Measurements from ENCODE around the gene RAB40C. TPM values are rescaled to one million over a fixed set of nuclear protein-coding genes. Genes with fewer than 3 reads are reported as not detected.

Gene RAB40C
- total RNA-seq, 1 experiment from 2014 or later: 26.3 TPM

- DNase-seq: peak; percentile 73
- Histone ChIP-seq H3K27me3 (ENCODE audit: control insufficient read depth, insufficient read depth, low read length) (no peaks in the 10 kb centered on the region), H3K36me3 (replicated peaks; ENCODE audit: control insufficient read depth, insufficient read depth, low read length) (peaks cover 17% of the 10 kb centered on the region), H3K4me3 (ENCODE audit: insufficient read depth, low read depth, low read length) (peak overlapping the region; percentile 96)
These were observed 78.8 kb downstream of the RAB40C start for GRCh38 chr16:668519-669171.

GRCh38 chr16:669666-670065 is 79.8 kb downstream of the RAB40C start:
- H3K36me3 ChIP-seq (replicated peaks; ENCODE audit: control insufficient read depth, insufficient read depth, low read length): peaks cover 17% of the 10 kb centered on the region
- no peak overlapping the region for H3K4me3 ChIP-seq (ENCODE audit: insufficient read depth, low read depth, low read length)
- H3K27me3 ChIP-seq (ENCODE audit: control insufficient read depth, insufficient read depth, low read length): no peaks in the 10 kb centered on the region
- DNase-seq: no peak

GRCh38 chr16:670485-671352 is 80.9 kb downstream of the RAB40C start:
- no peak for DNase-seq
- Histone ChIP-seq H3K27me3 (ENCODE audit: control insufficient read depth, insufficient read depth, low read length) (no peaks in the 10 kb centered on the region), H3K4me3 (ENCODE audit: insufficient read depth, low read depth, low read length) (no peak overlapping the region), H3K36me3 (replicated peaks; ENCODE audit: control insufficient read depth, insufficient read depth, low read length) (peaks cover 17% of the 10 kb centered on the region)

GRCh38 chr16:671353-672131 is 81.7 kb downstream of the RAB40C start:
- Histone ChIP-seq H3K4me3 (ENCODE audit: insufficient read depth, low read depth, low read length) (no peak overlapping the region), H3K36me3 (replicated peaks; ENCODE audit: control insufficient read depth, insufficient read depth, low read length) (peaks cover 17% of the 10 kb centered on the region), H3K27me3 (ENCODE audit: control insufficient read depth, insufficient read depth, low read length) (no peaks in the 10 kb centered on the region)
- DNase-seq: no peak

GRCh38 chr16:672371-672770 is 82.5 kb downstream of the RAB40C start:
- Histone ChIP-seq H3K36me3 (replicated peaks; ENCODE audit: control insufficient read depth, insufficient read depth, low read length) (peaks cover 17% of the 10 kb centered on the region), H3K27me3 (ENCODE audit: control insufficient read depth, insufficient read depth, low read length) (no peaks in the 10 kb centered on the region), H3K4me3 (ENCODE audit: insufficient read depth, low read depth, low read length) (no peak overlapping the region)
- no peak for DNase-seq

- no peak for DNase-seq
- peaks cover 17% of the 10 kb centered on the region for H3K36me3 ChIP-seq (replicated peaks; ENCODE audit: control insufficient read depth, insufficient read depth, low read length)
- H3K4me3 ChIP-seq (ENCODE audit: insufficient read depth, low read depth, low read length): no peak overlapping the region
- H3K27me3 ChIP-seq (ENCODE audit: control insufficient read depth, insufficient read depth, low read length): no peaks in the 10 kb centered on the region
These were observed 83.0 kb downstream of the RAB40C start for GRCh38 chr16:672851-673250.

GRCh38 chr16:673399-673991 is 83.6 kb downstream of the RAB40C start:
- Histone ChIP-seq H3K36me3 (replicated peaks; ENCODE audit: control insufficient read depth, insufficient read depth, low read length) (peaks cover 17% of the 10 kb centered on the region), H3K27me3 (ENCODE audit: control insufficient read depth, insufficient read depth, low read length) (no peaks in the 10 kb centered on the region)

GRCh38 chr16:674214-674881 is 84.5 kb downstream of the RAB40C start:
- DNase-seq: peak; percentile 69
- Histone ChIP-seq H3K4me3 (ENCODE audit: insufficient read depth, low read depth, low read length) (no peak overlapping the region), H3K36me3 (replicated peaks; ENCODE audit: control insufficient read depth, insufficient read depth, low read length) (peaks cover 14% of the 10 kb centered on the region), H3K27me3 (ENCODE audit: control insufficient read depth, insufficient read depth, low read length) (no peaks in the 10 kb centered on the region)

More at GRCh38 chr16:673399-673991, 83.6 kb downstream of the RAB40C start:
- DNase-seq: no peak
- H3K4me3 ChIP-seq (ENCODE audit: insufficient read depth, low read depth, low read length): no peak overlapping the region

GRCh38 chr16:674968-675883 is 85.4 kb downstream of the RAB40C start, which contains the start of gene RHBDL1:
TSS of gene RHBDL1 (plus strand) at chr16:675671. CDS start at chr16:675791, 120 bp downstream.
- no peaks in the 10 kb centered on the region for H3K27me3 ChIP-seq (ENCODE audit: control insufficient read depth, insufficient read depth, low read length)
- H3K36me3 ChIP-seq (replicated peaks; ENCODE audit: control insufficient read depth, insufficient read depth, low read length): peaks cover 9% of the 10 kb centered on the region
- DNase-seq: peak; percentile 92
- peak within 1 kb of the TSS; percentile 47 for H3K4me3 ChIP-seq (ENCODE audit: insufficient read depth, low read depth, low read length)

GRCh38 chr16:675884-676564 is 86.2 kb downstream of the RAB40C start:
- H3K27me3 ChIP-seq (ENCODE audit: control insufficient read depth, insufficient read depth, low read length): no peaks in the 10 kb centered on the region
- H3K4me3 ChIP-seq (ENCODE audit: insufficient read depth, low read depth, low read length): peak overlapping the region; percentile 47; the same call in 1 of the 2 replicates
- no peak for DNase-seq
- peaks cover 6% of the 10 kb centered on the region for H3K36me3 ChIP-seq (replicated peaks; ENCODE audit: control insufficient read depth, insufficient read depth, low read length)

GRCh38 chr16:676565-676902 is 86.7 kb downstream of the RAB40C start:
- no peaks in the 10 kb centered on the region for H3K27me3 ChIP-seq (ENCODE audit: control insufficient read depth, insufficient read depth, low read length)
- no peak overlapping the region for H3K4me3 ChIP-seq (ENCODE audit: insufficient read depth, low read depth, low read length)
- H3K36me3 ChIP-seq (replicated peaks; ENCODE audit: control insufficient read depth, insufficient read depth, low read length): peaks cover 5% of the 10 kb centered on the region
- DNase-seq: no peak

GRCh38 chr16:676913-677312 is 87.0 kb downstream of the RAB40C start:
- peak; percentile 76 for DNase-seq
- H3K4me3 ChIP-seq (ENCODE audit: insufficient read depth, low read depth, low read length): no peak overlapping the region
- H3K27me3 ChIP-seq (ENCODE audit: control insufficient read depth, insufficient read depth, low read length): no peaks in the 10 kb centered on the region
- H3K36me3 ChIP-seq (replicated peaks; ENCODE audit: control insufficient read depth, insufficient read depth, low read length): peaks cover 7% of the 10 kb centered on the region

Measured in H7 (cell line).